Measurements from ENCODE around the gene MARCO.

Gene MARCO

DNA sequence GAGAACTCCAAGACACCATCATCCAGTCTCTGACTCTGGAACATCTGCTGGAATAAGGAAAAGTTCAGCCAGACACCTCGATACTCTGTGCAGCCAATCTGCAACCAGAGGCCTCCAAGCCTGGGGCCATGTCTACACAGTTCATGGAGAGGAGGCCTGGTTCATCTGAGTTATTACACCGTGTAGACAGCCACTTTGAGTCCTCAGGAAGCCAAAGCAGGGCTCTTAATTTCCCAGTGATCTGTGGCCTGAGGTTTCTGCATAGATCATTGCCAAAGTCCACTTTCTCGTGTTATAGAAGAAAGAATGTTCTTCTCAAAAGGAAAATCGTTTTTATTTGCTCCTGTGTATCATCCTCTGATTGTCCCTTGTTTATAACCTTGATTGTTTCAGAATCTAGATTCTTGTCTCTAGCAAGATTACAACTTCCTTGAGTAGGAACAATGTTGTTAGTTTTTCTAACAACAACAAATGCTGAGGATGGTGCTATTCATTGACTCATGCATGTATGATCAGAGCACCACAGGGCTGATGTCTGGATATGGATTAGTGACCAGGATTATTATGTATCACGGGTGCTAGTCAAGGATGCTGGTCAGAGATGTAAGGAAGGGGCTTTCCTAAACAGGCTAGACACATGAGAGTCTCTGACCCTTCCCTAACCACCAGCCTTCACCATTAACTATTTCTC lies 30.7 kb upstream of the MARCO start:
- TF ChIP-seq ISL1 (CRISPR knock-in tag; IDR thresholded peaks at IDR 0.05) (no peak), GLIS3 (CRISPR knock-in tag; IDR thresholded peaks at IDR 0.05) (no peak), SNAI2 (CRISPR knock-in tag; IDR thresholded peaks at IDR 0.05) (no peak), ZNF565 (CRISPR knock-in tag; conservative IDR thresholded peaks at IDR 0.05; ENCODE audit: low read depth) (no peak), ZFP3 (CRISPR knock-in tag; IDR thresholded peaks at IDR 0.05) (no peak), CSDC2 (CRISPR knock-in tag; IDR thresholded peaks at IDR 0.05) (no peak), BACH2 (CRISPR knock-in tag; IDR thresholded peaks at IDR 0.05; ENCODE audit: borderline replicate concordance) (no peak), ZNF70 (CRISPR knock-in tag; IDR thresholded peaks at IDR 0.05) (no peak), TCF4 (CRISPR knock-in tag; IDR thresholded peaks at IDR 0.05; ENCODE audit: borderline replicate concordance) (no peak), PPARA (CRISPR knock-in tag; IDR thresholded peaks at IDR 0.05; ENCODE audit: borderline replicate concordance) (no peak), ESRRG (CRISPR knock-in tag; IDR thresholded peaks at IDR 0.05) (no peak), ARNTL (CRISPR knock-in tag; IDR thresholded peaks at IDR 0.05; ENCODE audit: borderline replicate concordance, low read depth) (no peak), TOX (CRISPR knock-in tag; IDR thresholded peaks at IDR 0.05; ENCODE audit: borderline replicate concordance) (no peak), ZFP30 (CRISPR knock-in tag; IDR thresholded peaks at IDR 0.05) (no peak)
- TF ChIP-seq, protein P1, sequence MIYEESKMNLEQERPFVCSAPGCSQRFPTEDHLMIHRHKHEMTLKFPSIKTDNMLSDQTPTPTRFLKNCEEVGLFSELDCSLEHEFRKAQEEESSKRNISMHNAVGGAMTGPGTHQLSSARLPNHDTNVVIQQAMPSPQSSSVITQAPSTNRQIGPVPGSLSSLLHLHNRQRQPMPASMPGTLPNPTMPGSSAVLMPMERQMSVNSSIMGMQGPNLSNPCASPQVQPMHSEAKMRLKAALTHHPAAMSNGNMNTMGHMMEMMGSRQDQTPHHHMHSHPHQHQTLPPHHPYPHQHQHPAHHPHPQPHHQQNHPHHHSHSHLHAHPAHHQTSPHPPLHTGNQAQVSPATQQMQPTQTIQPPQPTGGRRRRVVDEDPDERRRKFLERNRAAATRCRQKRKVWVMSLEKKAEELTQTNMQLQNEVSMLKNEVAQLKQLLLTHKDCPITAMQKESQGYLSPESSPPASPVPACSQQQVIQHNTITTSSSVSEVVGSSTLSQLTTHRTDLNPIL (CRISPR knock-in tag; IDR thresholded peaks at IDR 0.05; ENCODE audit: low read depth): no peak
- TF ChIP-seq, protein P2, sequence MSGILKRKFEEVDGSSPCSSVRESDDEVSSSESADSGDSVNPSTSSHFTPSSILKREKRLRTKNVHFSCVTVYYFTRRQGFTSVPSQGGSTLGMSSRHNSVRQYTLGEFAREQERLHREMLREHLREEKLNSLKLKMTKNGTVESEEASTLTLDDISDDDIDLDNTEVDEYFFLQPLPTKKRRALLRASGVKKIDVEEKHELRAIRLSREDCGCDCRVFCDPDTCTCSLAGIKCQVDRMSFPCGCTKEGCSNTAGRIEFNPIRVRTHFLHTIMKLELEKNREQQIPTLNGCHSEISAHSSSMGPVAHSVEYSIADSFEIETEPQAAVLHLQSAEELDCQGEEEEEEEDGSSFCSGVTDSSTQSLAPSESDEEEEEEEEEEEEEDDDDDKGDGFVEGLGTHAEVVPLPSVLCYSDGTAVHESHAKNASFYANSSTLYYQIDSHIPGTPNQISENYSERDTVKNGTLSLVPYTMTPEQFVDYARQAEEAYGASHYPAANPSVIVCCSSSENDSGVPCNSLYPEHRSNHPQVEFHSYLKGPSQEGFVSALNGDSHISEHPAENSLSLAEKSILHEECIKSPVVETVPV (CRISPR knock-in tag; IDR thresholded peaks at IDR 0.05): no peak
- no peak for ATAC-seq

DNA sequence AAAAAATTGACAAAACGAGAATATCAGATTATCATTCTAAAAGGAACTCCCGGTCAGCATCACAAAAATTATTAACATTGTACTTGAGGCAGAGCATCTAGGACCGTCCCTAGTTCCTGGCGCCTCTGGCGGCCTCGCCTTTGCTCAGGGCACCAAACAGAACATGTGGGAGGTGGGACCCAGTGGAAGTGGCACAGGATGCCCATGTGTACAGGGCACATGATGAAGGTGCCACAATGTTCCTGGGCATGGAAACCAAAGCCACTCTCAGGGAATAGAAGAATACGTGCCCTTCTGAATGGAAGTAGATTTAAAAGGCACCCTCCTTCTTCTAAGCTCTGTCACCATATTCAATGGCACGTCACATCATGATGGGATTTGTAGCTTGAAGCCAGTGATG lies 30.1 kb upstream of the MARCO start:
- no peak for ATAC-seq
- TF ChIP-seq ARNTL (CRISPR knock-in tag; IDR thresholded peaks at IDR 0.05; ENCODE audit: borderline replicate concordance, low read depth): no peak
- no peak for TF ChIP-seq ISL1 (CRISPR knock-in tag; IDR thresholded peaks at IDR 0.05)
- TF ChIP-seq ZC3H10 (CRISPR knock-in tag; IDR thresholded peaks at IDR 0.05): no peak
- TF ChIP-seq, protein P3, sequence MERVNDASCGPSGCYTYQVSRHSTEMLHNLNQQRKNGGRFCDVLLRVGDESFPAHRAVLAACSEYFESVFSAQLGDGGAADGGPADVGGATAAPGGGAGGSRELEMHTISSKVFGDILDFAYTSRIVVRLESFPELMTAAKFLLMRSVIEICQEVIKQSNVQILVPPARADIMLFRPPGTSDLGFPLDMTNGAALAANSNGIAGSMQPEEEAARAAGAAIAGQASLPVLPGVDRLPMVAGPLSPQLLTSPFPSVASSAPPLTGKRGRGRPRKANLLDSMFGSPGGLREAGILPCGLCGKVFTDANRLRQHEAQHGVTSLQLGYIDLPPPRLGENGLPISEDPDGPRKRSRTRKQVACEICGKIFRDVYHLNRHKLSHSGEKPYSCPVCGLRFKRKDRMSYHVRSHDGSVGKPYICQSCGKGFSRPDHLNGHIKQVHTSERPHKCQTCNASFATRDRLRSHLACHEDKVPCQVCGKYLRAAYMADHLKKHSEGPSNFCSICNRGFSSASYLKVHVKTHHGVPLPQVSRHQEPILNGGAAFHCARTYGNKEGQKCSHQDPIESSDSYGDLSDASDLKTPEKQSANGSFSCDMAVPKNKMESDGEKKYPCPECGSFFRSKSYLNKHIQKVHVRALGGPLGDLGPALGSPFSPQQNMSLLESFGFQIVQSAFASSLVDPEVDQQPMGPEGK (CRISPR knock-in tag; IDR thresholded peaks at IDR 0.05; ENCODE audit: borderline replicate concordance): no peak

DNA sequence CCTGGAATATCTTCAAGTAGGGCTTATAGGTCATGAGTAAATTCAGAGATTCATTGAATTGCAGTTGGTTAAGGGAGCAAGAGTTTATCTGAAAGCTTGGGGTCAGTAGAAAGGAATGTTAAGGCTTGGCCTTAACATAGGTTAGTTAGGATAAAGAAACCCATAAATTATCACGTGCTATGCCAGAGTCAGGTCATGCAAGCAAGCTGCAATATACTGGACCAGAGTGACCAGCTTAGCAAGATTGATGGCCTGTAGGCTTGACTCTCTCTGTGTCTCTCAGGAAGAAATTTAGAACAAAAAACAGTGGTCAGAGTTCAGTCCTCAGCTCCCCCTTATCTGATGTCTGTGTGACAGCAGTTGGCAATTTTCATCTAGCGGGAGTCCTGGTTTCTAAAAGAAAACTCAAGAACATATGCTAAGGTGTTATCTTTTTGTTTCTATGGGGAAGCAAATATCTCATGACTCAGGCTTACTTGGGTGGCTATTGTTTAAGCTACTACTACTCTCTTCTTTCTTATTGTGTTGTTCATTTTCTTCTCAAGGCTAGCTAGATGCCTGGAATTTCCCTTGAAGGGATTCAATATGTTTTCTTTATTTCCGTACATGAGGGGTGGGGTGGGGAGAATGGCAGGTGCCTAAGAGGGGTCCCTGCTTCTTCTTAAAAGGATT lies 28.7 kb upstream of the MARCO start:
- TF ChIP-seq ZNF8 (CRISPR knock-in tag; IDR thresholded peaks at IDR 0.05): no peak
- no peak for TF ChIP-seq ZFP3 (CRISPR knock-in tag; IDR thresholded peaks at IDR 0.05)
- no peak for TF ChIP-seq PPARA (CRISPR knock-in tag; IDR thresholded peaks at IDR 0.05; ENCODE audit: borderline replicate concordance)
- no peak for TF ChIP-seq BACH2 (CRISPR knock-in tag; IDR thresholded peaks at IDR 0.05; ENCODE audit: borderline replicate concordance)
- TF ChIP-seq ESRRG (CRISPR knock-in tag; IDR thresholded peaks at IDR 0.05): no peak
- TF ChIP-seq, protein P4, sequence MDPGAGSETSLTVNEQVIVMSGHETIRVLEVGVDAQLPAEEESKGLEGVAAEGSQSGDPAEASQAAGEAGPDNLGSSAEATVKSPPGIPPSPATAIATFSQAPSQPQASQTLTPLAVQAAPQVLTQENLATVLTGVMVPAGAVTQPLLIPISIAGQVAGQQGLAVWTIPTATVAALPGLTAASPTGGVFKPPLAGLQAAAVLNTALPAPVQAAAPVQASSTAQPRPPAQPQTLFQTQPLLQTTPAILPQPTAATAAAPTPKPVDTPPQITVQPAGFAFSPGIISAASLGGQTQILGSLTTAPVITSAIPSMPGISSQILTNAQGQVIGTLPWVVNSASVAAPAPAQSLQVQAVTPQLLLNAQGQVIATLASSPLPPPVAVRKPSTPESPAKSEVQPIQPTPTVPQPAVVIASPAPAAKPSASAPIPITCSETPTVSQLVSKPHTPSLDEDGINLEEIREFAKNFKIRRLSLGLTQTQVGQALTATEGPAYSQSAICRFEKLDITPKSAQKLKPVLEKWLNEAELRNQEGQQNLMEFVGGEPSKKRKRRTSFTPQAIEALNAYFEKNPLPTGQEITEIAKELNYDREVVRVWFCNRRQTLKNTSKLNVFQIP (CRISPR knock-in tag; IDR thresholded peaks at IDR 0.05; ENCODE audit: borderline replicate concordance, low read depth): no peak
- TF ChIP-seq, protein P3 (CRISPR knock-in tag; IDR thresholded peaks at IDR 0.05; ENCODE audit: borderline replicate concordance): no peak
- no peak for TF ChIP-seq OSR1 (CRISPR knock-in tag; IDR thresholded peaks at IDR 0.05)
- TF ChIP-seq ZFP30 (CRISPR knock-in tag; IDR thresholded peaks at IDR 0.05): no peak
- no peak for TF ChIP-seq SNAI2 (CRISPR knock-in tag; IDR thresholded peaks at IDR 0.05)
- TF ChIP-seq ARNTL (CRISPR knock-in tag; IDR thresholded peaks at IDR 0.05; ENCODE audit: borderline replicate concordance, low read depth): no peak
- TF ChIP-seq ZNF70 (CRISPR knock-in tag; IDR thresholded peaks at IDR 0.05): no peak
- TF ChIP-seq, protein P5, sequence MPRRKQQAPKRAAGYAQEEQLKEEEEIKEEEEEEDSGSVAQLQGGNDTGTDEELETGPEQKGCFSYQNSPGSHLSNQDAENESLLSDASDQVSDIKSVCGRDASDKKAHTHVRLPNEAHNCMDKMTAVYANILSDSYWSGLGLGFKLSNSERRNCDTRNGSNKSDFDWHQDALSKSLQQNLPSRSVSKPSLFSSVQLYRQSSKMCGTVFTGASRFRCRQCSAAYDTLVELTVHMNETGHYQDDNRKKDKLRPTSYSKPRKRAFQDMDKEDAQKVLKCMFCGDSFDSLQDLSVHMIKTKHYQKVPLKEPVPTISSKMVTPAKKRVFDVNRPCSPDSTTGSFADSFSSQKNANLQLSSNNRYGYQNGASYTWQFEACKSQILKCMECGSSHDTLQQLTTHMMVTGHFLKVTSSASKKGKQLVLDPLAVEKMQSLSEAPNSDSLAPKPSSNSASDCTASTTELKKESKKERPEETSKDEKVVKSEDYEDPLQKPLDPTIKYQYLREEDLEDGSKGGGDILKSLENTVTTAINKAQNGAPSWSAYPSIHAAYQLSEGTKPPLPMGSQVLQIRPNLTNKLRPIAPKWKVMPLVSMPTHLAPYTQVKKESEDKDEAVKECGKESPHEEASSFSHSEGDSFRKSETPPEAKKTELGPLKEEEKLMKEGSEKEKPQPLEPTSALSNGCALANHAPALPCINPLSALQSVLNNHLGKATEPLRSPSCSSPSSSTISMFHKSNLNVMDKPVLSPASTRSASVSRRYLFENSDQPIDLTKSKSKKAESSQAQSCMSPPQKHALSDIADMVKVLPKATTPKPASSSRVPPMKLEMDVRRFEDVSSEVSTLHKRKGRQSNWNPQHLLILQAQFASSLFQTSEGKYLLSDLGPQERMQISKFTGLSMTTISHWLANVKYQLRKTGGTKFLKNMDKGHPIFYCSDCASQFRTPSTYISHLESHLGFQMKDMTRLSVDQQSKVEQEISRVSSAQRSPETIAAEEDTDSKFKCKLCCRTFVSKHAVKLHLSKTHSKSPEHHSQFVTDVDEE (CRISPR knock-in tag; IDR thresholded peaks at IDR 0.05): no peak
- no peak for TF ChIP-seq TOX (CRISPR knock-in tag; IDR thresholded peaks at IDR 0.05; ENCODE audit: borderline replicate concordance)
- no peak for TF ChIP-seq TCF4 (CRISPR knock-in tag; IDR thresholded peaks at IDR 0.05; ENCODE audit: borderline replicate concordance)
- ATAC-seq: no peak

Measured in SK-N-SH treated with all-trans-retinoic acid at 6 μM for 48 hours (cell line).